Psoas muscle (tissue), 8 donors: ENCODE data around the gene MRPL36. TPM values are rescaled to one million over a fixed set of nuclear protein-coding genes. Genes with fewer than 3 reads are reported as not detected.

ENCODE experiments used
- ATAC-seq, 4 donors: fragments of 200-7000 bp; cut with Tn5 transposase; one replicate each; pipeline ENCODE4 v1.9.1; 2020; ENCODE audit warnings: moderate library complexity in 3 of 4, mild to moderate bottlenecking in 2 of 4
- DNase-seq, 2 donors: peaks; one replicate each; pipeline ENCODE4 v3.0.0-alpha.2; 2020
- H3K27ac ChIP-seq: fragments of 200-600 bp; one replicate; pipeline ENCODE4 v1.8.0; 2022
- H3K27me3 ChIP-seq, 3 donors: fragments of 200-600 bp in 1 of 3; one replicate each; pipeline versions ENCODE4 v1.6.1 to v1.8.0; 2013 to 2022; ENCODE audit warnings: low read length in 2 of 3, mild to moderate bottlenecking in 2 of 3, moderate library complexity in 1 of 3; ENCODE audit not compliant: insufficient read depth in 3 of 3
- H3K36me3 ChIP-seq, 2 donors: fragments of 200-600 bp in 1 of 2; one replicate each; pipeline versions ENCODE4 v1.6.1 to v1.8.0; 2013 to 2022; ENCODE audit warnings: low read depth in 1 of 2, mild to moderate bottlenecking in 1 of 2, moderate library complexity in 1 of 2; ENCODE audit not compliant: insufficient read depth in 1 of 2
- H3K4me1 ChIP-seq: fragments of 200-600 bp; one replicate; pipeline ENCODE4 v1.8.0; 2022
- H3K4me3 ChIP-seq: fragments of 200-600 bp; one replicate; pipeline ENCODE4 v1.8.0; 2022; ENCODE audit warnings: mild to moderate bottlenecking
- H3K9me3 ChIP-seq: fragments of 200-600 bp; one replicate; pipeline ENCODE4 v1.8.0; 2022
- CTCF ChIP-seq: fragments of 200-600 bp; IDR thresholded peaks from one replicate; pipeline ENCODE4 v1.8.0; 2022; ENCODE audit warnings: antibody characterized with exemption
- WGBS, 3 donors: extraction: QIAGEN DNeasy Blood & Tissue Kit; methylation state at CpG; one replicate each; pipeline versions ENCODE4 v1.1.6 to v1.1.7; 2013; 5-methylcytosine and 5-hydroxymethylcytosine counted together
- intact Hi-C, 2 donors: fragments of 100-400 bp; cut with DNase I; formaldehyde crosslinking; loops; one replicate each; pipeline versions ENCODE4 v1.11.0 to v1.14.2; 2022
- polyA plus RNA-seq, 3 donors: library from polyadenylated mRNA; stranded (reverse); fragments of 200-250 nt; gene quantifications; one replicate each; pipeline ENCODE4 v1.2.3, GENCODE V29; 2013
- total RNA-seq, 4 donors: library from RNA; stranded (reverse); fragmentation: NEBNext Ultra II Directional in 2 of 4; extraction: Animal tissue kit (Norgen Biotek cat#: 25700) in 2 of 4; gene quantifications; one replicate each; pipeline versions ENCODE4 v1.2.1 to v1.2.4, GENCODE V29; 2021 to 2023
- donor health status: healthy with polysubstance abuse.
- donor health status: DM: no; HTN: no; CAD: no; lungs with moderate emphysema.
- donor health status: Bipolar disorder and iron deficiency.
- donor health status: healthy.
- donor health status: DM: yes; HTN: yes; CAD: no.
- donor health status: DM: no; HTN: no; CAD: no.
- donor health status: DM: no; HTN: no; CAD: no.
- donor health status: DM: yes; HTN: yes; CAD: no.

MRPL36 gene
- total and polyA plus RNA-seq, 7 donors, result 61.6 to 216 (median 111) TPM

- Histone ChIP-seq H3K36me3 (no peaks in the 10 kb centered on the region), H3K9me3 (no peaks in the 10 kb centered on the region), H3K27ac (no peak overlapping the region), H3K27me3 (peaks cover 0 to 12% (median 8%) of the 10 kb centered on the region in 3 donors), H3K4me1 (no peaks in the 10 kb centered on the region), H3K4me3 (no peak overlapping the region)
- TF ChIP-seq CTCF, result no peak
- ATAC-seq (no peak), DNase-seq (no peak)
- intact Hi-C loops, result no loop called here
- 79 to 81% (median 80%) methylated on average over 13 of the region's 13 CpGs for WGBS, 3 donors
These were observed 40.2 kb downstream of the MRPL36 start for GRCh38 chr5:1759378-1759970.

- ATAC-seq, result no peak
These were observed 41.1 kb downstream of the MRPL36 start for GRCh38 chr5:1758574-1758973.

GRCh38 chr5:1757511-1757910 lies 42.1 kb downstream of the MRPL36 start:
- Histone ChIP-seq H3K27me3 (peaks cover 0 to 8% (median 5%) of the 10 kb centered on the region in 3 donors), H3K27ac (no peak overlapping the region), H3K36me3 (no peaks in the 10 kb centered on the region), H3K4me1 (no peaks in the 10 kb centered on the region), H3K9me3 (no peaks in the 10 kb centered on the region), H3K4me3 (no peak overlapping the region)
- TF ChIP-seq CTCF, result no peak
- DNase-seq (peak in 1 of 2 donors; percentile 44), ATAC-seq (no peak)
- 80 to 83% (median 81%) methylated on average over 10 of the region's 10 CpGs for WGBS, 3 donors
- intact Hi-C loops, result no loop called here

More at GRCh38 chr5:1758574-1758973, 41.1 kb downstream of the MRPL36 start:
- WGBS, 3 donors, result 84 to 89% (median 88%) methylated on average over 3 of the region's 3 CpGs
- H3K27ac ChIP-seq, result no peak overlapping the region
- H3K4me3 ChIP-seq, result no peak overlapping the region
- no peaks in the 10 kb centered on the region for H3K4me1 ChIP-seq
- H3K36me3 ChIP-seq, result no peaks in the 10 kb centered on the region
- no peak for TF ChIP-seq CTCF
- H3K9me3 ChIP-seq, result no peaks in the 10 kb centered on the region
- peaks cover 0 to 7% (median 5%) of the 10 kb centered on the region in 3 donors for H3K27me3 ChIP-seq
- no peak for DNase-seq
- intact Hi-C loops, result no loop called here

GRCh38 chr5:1756481-1756880 lies 43.2 kb downstream of the MRPL36 start:
- Histone ChIP-seq H3K36me3 (no peaks in the 10 kb centered on the region), H3K27ac (no peak overlapping the region), H3K4me1 (no peaks in the 10 kb centered on the region), H3K4me3 (no peak overlapping the region), H3K27me3 (peaks cover 0 to 5% (median 5%) of the 10 kb centered on the region in 3 donors), H3K9me3 (no peaks in the 10 kb centered on the region)
- intact Hi-C loops, result no loop called here
- WGBS, 3 donors, result 57 to 71% (median 68%) methylated on average over 11 of the region's 11 CpGs
- no peak for ATAC-seq
- DNase-seq, result no peak
- TF ChIP-seq CTCF, result no peak
